ENCODE data around the gene PLA2G15. TPM values are rescaled to one million over a fixed set of nuclear protein-coding genes. Genes with fewer than 3 reads are reported as not detected.

Gene PLA2G15
- total RNA-seq, 2 donors from 2014 or later, result 11.6 to 11.8 TPM

DNA sequence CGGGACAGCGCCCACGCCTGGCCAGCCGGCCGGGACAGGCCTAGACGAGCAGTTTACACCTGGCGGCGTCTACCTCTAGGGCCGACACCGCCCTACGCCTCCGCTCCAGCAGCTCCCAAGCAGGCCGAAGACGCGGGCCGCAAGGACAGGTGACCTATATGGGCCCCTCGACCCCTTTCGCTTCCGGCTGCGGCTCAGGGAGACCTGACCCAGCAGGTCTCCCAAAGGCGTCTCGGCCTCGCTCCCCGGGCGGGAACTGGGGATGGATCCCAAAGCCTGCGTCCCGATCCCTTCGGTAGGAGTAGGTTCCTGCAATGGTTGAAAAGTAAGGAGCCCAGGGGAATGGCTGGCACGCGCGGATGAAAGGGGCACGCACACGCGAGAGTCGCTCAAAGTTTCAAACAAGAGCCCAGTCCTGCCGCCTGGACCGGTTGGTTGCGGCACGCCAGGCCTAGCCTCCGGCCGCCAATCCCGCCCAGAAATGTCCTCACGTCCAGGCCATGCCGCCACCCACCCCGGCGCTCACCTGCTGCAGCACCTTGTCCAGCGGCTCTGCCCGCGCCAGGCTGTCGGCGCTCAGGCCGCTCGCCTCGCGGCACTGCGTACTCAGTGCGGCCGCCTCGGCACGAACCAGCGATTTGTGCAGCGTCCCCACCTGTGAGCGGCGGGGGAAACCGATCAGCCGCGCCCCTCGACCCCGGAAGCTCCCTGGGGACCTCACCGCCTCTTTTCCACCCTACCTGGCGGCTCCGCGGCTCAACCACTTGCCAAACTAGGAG lies 9.9 kb upstream of the PLA2G15 start:
- Mint-ChIP-seq H3K4me3 (peak overlapping the region; percentile 31), H3K4me1 (ENCODE audit: low read depth in 2 of 2) (peaks cover 26 to 27% of the 10 kb centered on the region in 2 donors), H3K9me3 (no peaks in the 10 kb centered on the region), H3K36me3 (no peaks in the 10 kb centered on the region), H3K27me3 (no peaks in the 10 kb centered on the region), H3K27ac (peak overlapping the region in 1 of 2 donors; percentile 34)
- ATAC-seq, result no peak
- no peak for DNase-seq (ENCODE audit: low spot score)

DNA sequence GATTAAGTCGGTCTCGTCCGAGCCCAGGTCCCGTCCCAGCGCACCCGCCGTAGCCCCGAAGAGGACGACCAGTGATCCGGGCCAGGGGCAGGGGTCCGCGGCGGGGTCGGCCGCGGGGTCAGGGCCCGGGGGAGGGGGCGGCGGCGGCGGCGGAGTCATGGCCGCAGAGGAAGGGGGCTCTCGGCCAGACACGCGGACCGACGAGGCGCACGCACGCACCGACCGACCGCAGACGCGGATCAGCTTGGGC lies 9.4 kb upstream of the PLA2G15 start, which contains the start of gene ESRP2:
Gene ESRP2 (minus strand): TSS at position 241 of the 250 bp plus-strand sequence. CDS start 82 bp downstream, at position 159.
- Mint-ChIP-seq H3K4me3 (peak within 1 kb of the TSS; percentile 90), H3K9me3 (no peaks in the 10 kb centered on the region), H3K27ac (peak within 1 kb of the TSS; percentile 63 to 84), H3K4me1 (ENCODE audit: low read depth in 2 of 2) (peaks cover 26 to 27% of the 10 kb centered on the region in 2 donors), H3K36me3 (no peaks in the 10 kb centered on the region), H3K27me3 (no peaks in the 10 kb centered on the region)
- DNase-seq (ENCODE audit: low spot score) (no peak), ATAC-seq (no peak)

DNA sequence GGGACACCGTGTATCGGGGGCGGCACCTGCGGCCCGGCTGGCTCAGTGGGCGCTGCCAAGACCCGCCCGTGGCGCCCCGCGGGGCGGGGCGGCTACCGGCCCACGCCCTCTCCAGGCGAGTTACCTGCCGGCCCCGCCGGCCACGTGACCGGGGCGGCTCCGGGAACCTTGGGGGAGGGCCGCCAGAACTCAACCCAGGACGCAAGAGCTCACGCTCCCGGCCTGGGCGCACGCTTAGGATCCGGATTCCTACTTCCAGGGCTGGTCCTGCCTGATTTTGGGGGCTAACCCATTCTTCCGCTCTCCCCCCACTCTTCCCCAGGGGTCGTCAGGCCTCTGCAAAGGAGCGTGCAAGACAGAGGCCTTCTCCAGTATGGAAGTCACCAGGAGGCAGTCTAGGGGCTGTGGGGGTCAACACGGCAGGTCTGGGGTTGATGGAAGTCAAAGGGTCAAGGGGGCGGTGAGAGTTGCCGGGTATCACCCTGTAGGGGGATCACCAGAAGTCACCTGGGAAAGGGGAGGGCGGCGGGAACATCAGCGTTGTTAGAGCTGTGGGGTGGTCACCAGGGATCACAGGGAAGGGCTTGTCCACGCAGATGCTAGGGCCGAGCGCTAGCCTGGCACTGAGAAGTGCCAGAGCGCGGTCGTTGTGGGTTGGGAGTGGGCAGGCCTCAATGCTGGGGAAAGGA lies 8.9 kb upstream of the PLA2G15 start:
- H3K27me3 Mint-ChIP-seq, result no peaks in the 10 kb centered on the region
- no peaks in the 10 kb centered on the region for H3K36me3 Mint-ChIP-seq
- ATAC-seq, result no peak
- H3K4me1 Mint-ChIP-seq (ENCODE audit: low read depth in 2 of 2), result peaks cover 26 to 27% of the 10 kb centered on the region in 2 donors
- DNase-seq (ENCODE audit: low spot score), result no peak
- peak overlapping the region; percentile 90 for H3K4me3 Mint-ChIP-seq
- peak overlapping the region; percentile 63 to 84 for H3K27ac Mint-ChIP-seq
- H3K9me3 Mint-ChIP-seq, result no peaks in the 10 kb centered on the region

DNA sequence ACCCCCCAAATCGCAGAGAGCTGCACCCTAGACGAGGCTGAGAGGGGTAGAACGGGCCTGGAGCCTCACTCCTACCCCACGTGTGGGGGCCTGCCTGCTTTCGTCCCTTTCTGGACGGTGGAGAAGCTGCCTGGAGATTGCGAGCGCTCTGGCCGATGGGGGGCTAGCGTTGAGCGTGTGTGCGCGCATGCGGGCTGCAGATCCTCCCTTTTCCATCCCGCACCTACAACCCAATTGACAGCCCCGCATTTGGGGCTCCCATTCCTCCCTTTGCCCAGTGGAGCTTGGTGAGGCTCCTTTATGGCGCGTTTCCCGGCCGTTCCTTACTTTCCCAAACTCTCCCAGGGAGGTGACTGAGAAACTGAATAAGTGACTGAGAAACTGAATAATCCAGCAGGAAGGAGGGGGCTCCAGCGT lies 8.3 kb upstream of the PLA2G15 start:
- Mint-ChIP-seq H3K4me3 (peak overlapping the region; percentile 90), H3K4me1 (ENCODE audit: low read depth in 2 of 2) (peaks cover 26 to 27% of the 10 kb centered on the region in 2 donors), H3K36me3 (no peaks in the 10 kb centered on the region), H3K27ac (peak overlapping the region; percentile 63 to 84), H3K9me3 (no peaks in the 10 kb centered on the region), H3K27me3 (no peaks in the 10 kb centered on the region)
- ATAC-seq, result no peak
- DNase-seq (ENCODE audit: low spot score), result no peak

DNA sequence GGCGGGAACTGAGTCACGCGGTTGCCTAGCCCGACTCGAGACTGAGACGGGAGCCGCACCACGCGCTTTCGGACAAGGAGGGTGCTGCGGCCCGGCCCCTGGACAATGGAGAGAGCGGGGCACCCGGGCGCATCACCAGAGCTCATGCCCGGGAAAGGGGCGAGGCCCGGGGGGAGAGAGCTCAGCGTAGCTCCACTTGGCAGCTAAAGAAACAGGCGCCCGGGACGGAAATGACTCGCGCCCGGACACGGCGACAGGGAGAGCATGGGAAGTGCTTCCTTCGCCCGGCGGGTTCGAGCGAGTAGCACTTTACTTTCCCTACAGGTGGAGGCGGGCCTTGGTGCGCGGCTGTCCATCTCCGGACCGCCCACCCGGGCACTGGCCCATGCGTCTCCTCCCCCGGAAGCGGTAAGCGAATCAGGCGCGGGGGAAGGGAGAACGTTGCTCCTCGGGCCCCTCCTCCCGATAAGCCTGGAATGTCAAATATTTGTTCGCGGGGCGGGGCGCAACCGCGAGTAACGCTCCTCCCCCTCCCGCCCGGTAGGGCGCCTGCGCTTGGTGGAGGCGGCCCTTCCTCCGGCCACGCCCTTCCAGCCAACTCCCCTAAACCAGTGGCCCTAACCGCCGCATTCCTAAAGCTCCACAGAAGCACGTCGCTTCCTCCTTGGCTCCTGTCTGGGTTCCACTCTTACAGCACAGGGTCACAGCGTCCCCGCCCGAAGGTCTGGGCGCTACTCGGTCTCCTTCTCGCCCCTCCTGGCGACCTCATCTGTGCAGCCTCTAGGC lies 7.7 kb upstream of the PLA2G15 start:
- no peaks in the 10 kb centered on the region for H3K36me3 Mint-ChIP-seq
- H3K9me3 Mint-ChIP-seq, result no peaks in the 10 kb centered on the region
- ATAC-seq (peak; percentile 93 to 95), DNase-seq (ENCODE audit: low spot score) (peak; percentile 97)
- peaks cover 26 to 27% of the 10 kb centered on the region in 2 donors for H3K4me1 Mint-ChIP-seq (ENCODE audit: low read depth in 2 of 2)
- peak overlapping the region; percentile 90 for H3K4me3 Mint-ChIP-seq
- peak overlapping the region; percentile 63 to 84 for H3K27ac Mint-ChIP-seq
- no peaks in the 10 kb centered on the region for H3K27me3 Mint-ChIP-seq

DNA sequence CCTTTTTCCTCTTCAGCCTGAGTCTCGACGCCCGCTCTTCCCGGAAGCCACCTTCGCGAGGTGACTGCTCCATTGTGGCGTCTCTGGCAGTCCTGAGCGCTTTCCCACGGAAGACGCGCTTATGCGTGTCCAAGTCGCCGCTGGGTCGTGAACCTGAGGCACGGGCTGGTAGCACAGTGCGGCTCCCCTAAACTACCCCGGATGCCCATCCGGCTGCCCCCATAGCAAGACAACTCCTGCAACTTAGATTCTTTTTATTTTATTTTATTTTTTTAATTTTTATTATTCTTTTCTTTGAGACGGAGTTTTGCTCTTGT lies 7.2 kb upstream of the PLA2G15 start:
- H3K27me3 Mint-ChIP-seq, result no peaks in the 10 kb centered on the region
- DNase-seq (ENCODE audit: low spot score) (no peak), ATAC-seq (peak in 1 of 2 donors; percentile 22)
- peak overlapping the region; percentile 90 for H3K4me3 Mint-ChIP-seq
- peaks cover 26 to 27% of the 10 kb centered on the region in 2 donors for H3K4me1 Mint-ChIP-seq (ENCODE audit: low read depth in 2 of 2)
- H3K36me3 Mint-ChIP-seq, result no peaks in the 10 kb centered on the region
- H3K9me3 Mint-ChIP-seq, result no peaks in the 10 kb centered on the region
- H3K27ac Mint-ChIP-seq, result peak overlapping the region; percentile 63 to 84

DNA sequence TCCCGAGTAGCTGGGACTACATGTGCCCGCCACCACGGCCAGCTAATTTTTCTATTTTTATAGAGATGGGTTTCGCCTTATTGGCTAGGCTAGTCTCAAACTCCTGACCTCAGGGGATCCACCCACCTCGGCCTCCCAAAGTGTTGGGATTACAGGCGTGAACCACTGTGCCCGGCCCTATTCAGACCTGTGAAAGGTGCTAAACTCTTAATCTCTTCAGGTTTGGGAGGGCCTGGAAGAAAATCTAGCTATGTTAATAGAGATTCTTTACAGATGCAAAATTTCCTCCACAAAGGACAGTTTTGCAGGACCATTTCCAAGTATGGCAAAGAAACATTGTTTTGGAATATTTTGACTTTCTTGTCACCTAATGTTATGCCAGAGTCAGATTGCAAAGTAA lies 3.1 kb upstream of the PLA2G15 start:
- Mint-ChIP-seq H3K27ac (no peak overlapping the region), H3K27me3 (no peaks in the 10 kb centered on the region), H3K36me3 (no peaks in the 10 kb centered on the region), H3K9me3 (no peaks in the 10 kb centered on the region), H3K4me1 (ENCODE audit: low read depth in 2 of 2) (peaks cover 21 to 28% of the 10 kb centered on the region in 2 donors), H3K4me3 (no peak overlapping the region)
- ATAC-seq (no peak), DNase-seq (ENCODE audit: low spot score) (no peak)

DNA sequence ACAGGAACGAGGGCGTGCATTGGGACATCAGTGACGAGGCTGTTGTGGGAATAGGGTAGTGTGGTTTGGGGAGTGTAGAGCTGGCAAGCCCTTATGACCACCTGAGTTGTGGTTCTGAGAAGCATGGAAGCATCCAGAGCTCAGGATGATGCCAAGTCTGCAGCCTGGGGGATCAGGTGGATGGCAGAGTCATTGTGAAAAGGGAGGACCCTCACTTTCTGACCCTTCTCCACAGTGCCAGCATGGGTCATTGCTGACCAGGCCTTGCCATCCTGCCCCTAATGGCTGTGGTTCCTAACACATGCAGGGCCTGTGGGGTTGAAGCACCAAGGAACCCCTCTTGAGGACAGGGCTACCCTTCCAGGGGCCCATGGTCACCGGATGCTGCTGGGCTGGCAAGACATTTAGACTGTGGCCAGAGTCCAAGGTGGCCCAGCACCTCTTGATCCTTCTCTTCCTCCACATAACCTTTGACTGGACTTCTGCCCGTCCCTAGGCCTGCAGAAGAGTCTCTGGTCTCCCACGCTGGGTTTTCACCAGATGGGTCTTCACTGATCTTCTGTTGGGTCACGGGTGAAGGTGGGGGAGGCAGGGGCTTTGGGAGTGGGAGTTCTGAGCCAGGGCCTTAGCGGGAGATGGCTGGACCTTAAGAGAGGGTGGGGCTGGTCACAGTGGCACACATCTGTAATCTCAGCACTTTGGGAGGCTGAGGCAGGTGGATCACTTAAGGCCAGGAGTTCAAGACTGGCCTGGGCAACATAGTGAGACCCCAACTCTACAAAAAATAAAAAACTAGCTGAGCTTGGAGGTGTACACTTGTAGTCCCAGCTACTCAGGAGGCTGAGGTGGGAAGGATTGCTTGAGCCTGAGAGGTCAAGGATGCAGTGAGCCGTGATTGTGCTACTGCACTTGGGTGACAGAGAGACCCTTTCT lies 2.0 kb upstream of the PLA2G15 start:
- H3K36me3 Mint-ChIP-seq, result no peaks in the 10 kb centered on the region
- no peaks in the 10 kb centered on the region for H3K27me3 Mint-ChIP-seq
- DNase-seq (ENCODE audit: low spot score), result no peak
- no peak for ATAC-seq
- peak overlapping the region; percentile 93 for H3K4me3 Mint-ChIP-seq
- H3K4me1 Mint-ChIP-seq (ENCODE audit: low read depth in 2 of 2), result peaks cover 15 to 28% of the 10 kb centered on the region in 2 donors
- no peaks in the 10 kb centered on the region for H3K9me3 Mint-ChIP-seq
- H3K27ac Mint-ChIP-seq, result no peak overlapping the region

DNA sequence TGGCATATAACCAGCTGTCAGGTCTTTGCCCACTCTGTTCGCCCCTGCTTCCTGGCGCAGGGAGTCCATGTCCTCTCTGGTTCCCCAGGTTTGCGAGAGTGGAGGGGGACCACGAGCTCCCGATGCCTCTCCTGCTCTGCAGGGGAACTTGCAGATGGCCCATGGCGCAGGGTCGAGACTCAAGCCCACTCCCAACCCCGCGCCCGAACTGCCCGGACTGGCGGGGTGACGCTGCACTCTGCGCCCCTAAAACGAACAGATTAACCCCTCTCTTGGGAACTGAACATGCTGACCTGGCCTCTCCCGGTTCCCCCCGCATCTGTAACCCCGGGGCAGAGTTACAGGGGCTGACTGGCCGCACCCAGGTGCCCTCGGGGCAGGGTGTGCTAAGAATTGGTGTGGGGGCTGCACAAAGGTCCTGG lies 681 bp upstream of the PLA2G15 start:
- Mint-ChIP-seq H3K27me3 (no peaks in the 10 kb centered on the region), H3K4me1 (ENCODE audit: low read depth in 2 of 2) (peaks cover 15 to 24% of the 10 kb centered on the region in 2 donors), H3K4me3 (peak overlapping the region; percentile 93), H3K9me3 (no peaks in the 10 kb centered on the region), H3K36me3 (no peaks in the 10 kb centered on the region), H3K27ac (peak overlapping the region; percentile 59 to 97)
- DNase-seq (ENCODE audit: low spot score) (no peak), ATAC-seq (no peak)

DNA sequence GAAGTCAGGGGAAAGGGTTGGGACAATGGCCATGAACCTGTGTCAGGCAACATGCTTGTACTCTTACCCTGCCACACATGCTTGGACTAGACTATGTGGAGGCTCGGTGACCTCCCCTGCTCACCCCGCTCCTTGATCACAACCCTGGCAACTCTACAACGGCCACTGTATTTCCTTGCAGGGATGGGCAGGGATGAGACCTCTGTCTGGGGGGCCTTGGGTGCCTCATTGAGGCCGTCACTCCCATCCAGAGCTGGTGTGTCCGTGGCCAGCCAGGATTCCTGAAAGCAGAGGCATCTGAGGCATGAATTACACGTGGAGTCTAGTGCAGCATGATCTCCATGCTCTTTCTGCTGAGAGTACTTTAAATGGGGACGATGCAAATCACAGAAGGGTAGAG lies 948 bp downstream of the PLA2G15 start:
- DNase-seq (ENCODE audit: low spot score) (no peak), ATAC-seq (no peak)
- H3K4me1 Mint-ChIP-seq (ENCODE audit: low read depth in 2 of 2), result peaks cover 15 to 22% of the 10 kb centered on the region in 2 donors
- H3K9me3 Mint-ChIP-seq, result no peaks in the 10 kb centered on the region
- peak overlapping the region; percentile 93 for H3K4me3 Mint-ChIP-seq
- H3K27ac Mint-ChIP-seq, result peak overlapping the region in 1 of 2 donors; percentile 97
- no peaks in the 10 kb centered on the region for H3K27me3 Mint-ChIP-seq
- H3K36me3 Mint-ChIP-seq, result no peaks in the 10 kb centered on the region

DNA sequence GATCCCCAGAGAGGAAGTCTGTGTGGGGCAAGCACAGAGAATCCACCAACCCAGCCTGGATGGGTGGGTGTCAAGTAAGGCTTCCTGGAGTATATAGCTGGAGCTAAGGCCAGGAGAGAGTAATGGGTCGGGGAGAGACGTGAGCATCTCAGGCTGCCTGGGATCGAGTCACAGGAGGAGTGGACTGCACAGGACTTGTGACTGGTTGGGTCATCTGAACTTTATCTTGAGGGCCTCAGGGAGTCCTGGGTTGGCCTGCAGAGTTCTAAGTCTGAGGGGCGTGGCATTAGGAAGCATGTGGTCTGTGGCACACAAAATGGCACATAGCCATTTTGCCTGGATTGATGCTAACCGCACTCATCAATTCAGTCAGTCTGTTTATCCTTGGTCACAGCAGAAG lies 1.5 kb downstream of the PLA2G15 start:
- peak overlapping the region; percentile 93 for H3K4me3 Mint-ChIP-seq
- no peaks in the 10 kb centered on the region for H3K9me3 Mint-ChIP-seq
- no peak for ATAC-seq
- H3K4me1 Mint-ChIP-seq (ENCODE audit: low read depth in 2 of 2), result peaks cover 15 to 22% of the 10 kb centered on the region in 2 donors
- H3K36me3 Mint-ChIP-seq, result no peaks in the 10 kb centered on the region
- no peaks in the 10 kb centered on the region for H3K27me3 Mint-ChIP-seq
- H3K27ac Mint-ChIP-seq, result no peak overlapping the region
- DNase-seq (ENCODE audit: low spot score), result no peak

DNA sequence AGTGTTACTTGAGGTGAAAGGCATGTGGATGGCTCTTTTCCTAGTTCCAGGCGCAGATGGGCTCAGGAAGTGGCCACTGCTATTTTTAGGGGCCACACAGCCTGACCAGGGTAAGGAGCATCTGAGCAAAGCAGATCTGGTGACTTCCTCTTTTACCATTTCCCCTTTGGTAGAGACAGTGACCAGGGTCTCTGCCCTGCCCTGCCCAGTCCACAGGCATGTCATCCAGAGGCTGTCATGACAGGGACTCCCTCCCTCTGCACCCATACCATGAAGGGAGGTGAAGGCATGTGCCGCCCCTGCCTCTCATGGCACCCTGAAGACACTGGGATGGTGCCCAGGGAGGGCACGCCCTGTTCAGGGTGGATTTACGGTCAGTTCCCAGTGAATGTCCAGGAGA lies 2.2 kb downstream of the PLA2G15 start:
- Mint-ChIP-seq H3K4me3 (no peak overlapping the region), H3K9me3 (no peaks in the 10 kb centered on the region), H3K27me3 (no peaks in the 10 kb centered on the region), H3K36me3 (no peaks in the 10 kb centered on the region), H3K27ac (no peak overlapping the region), H3K4me1 (ENCODE audit: low read depth in 2 of 2) (peaks cover 15 to 22% of the 10 kb centered on the region in 2 donors)
- ATAC-seq (no peak), DNase-seq (ENCODE audit: low spot score) (no peak)

DNA sequence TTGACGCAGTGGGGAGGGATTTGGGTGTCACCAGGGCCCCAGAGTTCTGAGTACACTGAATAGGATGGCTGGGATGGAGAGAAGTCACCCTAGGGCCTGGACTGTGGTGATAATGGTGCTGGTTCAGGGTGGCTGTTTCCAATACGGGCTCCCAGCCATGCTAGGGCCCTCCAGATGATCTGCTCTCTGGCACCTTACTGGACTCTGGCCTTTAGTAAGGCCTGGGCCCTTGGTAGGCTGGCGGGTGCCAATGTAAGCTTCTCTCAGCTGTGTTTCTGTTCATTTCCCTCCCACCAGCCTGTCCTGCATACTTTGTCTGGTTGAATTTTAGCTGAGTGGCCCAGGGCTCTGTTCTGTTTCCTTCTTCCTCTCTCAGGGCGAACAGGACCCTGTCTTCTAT lies 2.8 kb downstream of the PLA2G15 start:
- no peaks in the 10 kb centered on the region for H3K36me3 Mint-ChIP-seq
- peak overlapping the region in 1 of 2 donors; percentile 39 for H3K27ac Mint-ChIP-seq
- no peak for DNase-seq (ENCODE audit: low spot score)
- no peaks in the 10 kb centered on the region for H3K9me3 Mint-ChIP-seq
- ATAC-seq, result no peak
- H3K27me3 Mint-ChIP-seq, result no peaks in the 10 kb centered on the region
- peaks cover 15 to 22% of the 10 kb centered on the region in 2 donors for H3K4me1 Mint-ChIP-seq (ENCODE audit: low read depth in 2 of 2)
- H3K4me3 Mint-ChIP-seq, result no peak overlapping the region

All from natural killer cell treated with Interleukin-12 subunit alpha and Interleukin-12 subunit beta and Interleukin-15 and Interleukin-18, amount 100 ng/mL, for 72 hours (primary cell).